Measurements from ENCODE around the gene CPT1A. TPM values are rescaled to one million over a fixed set of nuclear protein-coding genes. Genes with fewer than 3 reads are reported as not detected.
"Not testable (repeated sequence)": the region's sequence is repeated elsewhere in the genome, so short reads cannot be mapped to it uniquely, and the experiment has no call there.

Gene CPT1A
- total and polyA plus RNA-seq, 7 donors = 12.0 to 87.8 (median 33.9) TPM

GRCh38 chr11:68862421-68862820 lies 20.7 kb upstream of the CPT1A start:
- H3K36me3 ChIP-seq = no peaks in the 10 kb centered on the region
- peaks cover 0 to 5% (median 3%) of the 10 kb centered on the region in 4 donors for H3K4me1 ChIP-seq
- no peak overlapping the region for H3K27ac ChIP-seq
- intact Hi-C loops (cut with DNase I) = no loop called here
- H3K27me3 ChIP-seq = no peaks in the 10 kb centered on the region
- no peak overlapping the region for H3K4me3 ChIP-seq
- 77 to 93% methylated on average over 6 of the region's 6 CpGs for WGBS, 2 donors
- peaks cover 0 to 7% (median 2%) of the 10 kb centered on the region in 4 donors for H3K9me3 ChIP-seq
- DNase-seq = no peak
- no peak for TF ChIP-seq EP300 (IDR thresholded peaks at IDR 0.05)
- TF ChIP-seq CTCF (IDR thresholded peaks at IDR 0.05) = no peak
- TF ChIP-seq POLR2AphosphoS5 (IDR thresholded peaks at IDR 0.05) = no peak
- TF ChIP-seq POLR2A (IDR thresholded peaks at IDR 0.05) = no peak

- no peak overlapping the region for H3K4me3 ChIP-seq
- peaks cover 4 to 10% (median 7%) of the 10 kb centered on the region in 3 donors for H3K27me3 ChIP-seq
- H3K27ac ChIP-seq = no peak overlapping the region
- WGBS, 2 donors = 89 to 91% methylated on average over 8 of the region's 8 CpGs
- no peaks in the 10 kb centered on the region for H3K36me3 ChIP-seq
- peaks cover 0 to 29% (median 21%) of the 10 kb centered on the region in 4 donors for H3K4me1 ChIP-seq
- H3K9me3 ChIP-seq = peaks cover 0 to 5% (median 2%) of the 10 kb centered on the region in 4 donors
- intact Hi-C loops (cut with DNase I) = no loop called here
- no peak for DNase-seq
- TF ChIP-seq POLR2AphosphoS5 (IDR thresholded peaks at IDR 0.05) (no peak), CTCF (IDR thresholded peaks at IDR 0.05) (no peak), EP300 (IDR thresholded peaks at IDR 0.05) (no peak), POLR2A (IDR thresholded peaks at IDR 0.05) (no peak)
These were observed 17.4 kb upstream of the CPT1A start for GRCh38 chr11:68859123-68859522.

- no peaks in the 10 kb centered on the region for H3K36me3 ChIP-seq
- 31 to 71% methylated on average over 8 of the region's 8 CpGs for WGBS, 2 donors
- H3K27me3 ChIP-seq = peaks cover 9 to 17% (median 16%) of the 10 kb centered on the region in 3 donors
- intact Hi-C loops (cut with DNase I) = no loop called here
- DNase-seq = no peak
- H3K4me1 ChIP-seq = peaks cover 0 to 29% (median 21%) of the 10 kb centered on the region in 4 donors
- H3K4me3 ChIP-seq = no peak overlapping the region
- H3K9me3 ChIP-seq = no peaks in the 10 kb centered on the region
- peak overlapping the region in 3 of 4 donors; percentile 5 to 72 (median 51) for H3K27ac ChIP-seq
- TF ChIP-seq EP300 (IDR thresholded peaks at IDR 0.05) (no peak), CTCF (IDR thresholded peaks at IDR 0.05) (no peak), POLR2AphosphoS5 (IDR thresholded peaks at IDR 0.05) (no peak), POLR2A (IDR thresholded peaks at IDR 0.05) (no peak)
These were observed 15.4 kb upstream of the CPT1A start for GRCh38 chr11:68857037-68857586.

- Histone ChIP-seq H3K27ac (peak overlapping the region in 3 of 4 donors; percentile 51 to 72 (median 59)), H3K4me1 (peaks cover 0 to 29% (median 21%) of the 10 kb centered on the region in 4 donors), H3K27me3 (peaks cover 9 to 17% (median 16%) of the 10 kb centered on the region in 3 donors)
- DNase-seq; intact Hi-C loops (cut with DNase I); H3K4me3 ChIP-seq; H3K36me3 ChIP-seq; H3K9me3 ChIP-seq: not testable (repeated sequence)
- WGBS, 2 donors = 84 to 92% methylated on average over 21 of the region's 21 CpGs
These were observed 14.8 kb upstream of the CPT1A start for GRCh38 chr11:68856425-68857030.

- no peak for DNase-seq
- H3K4me1 ChIP-seq = peaks cover 0 to 29% (median 21%) of the 10 kb centered on the region in 4 donors
- no peak for TF ChIP-seq POLR2A (IDR thresholded peaks at IDR 0.05)
- TF ChIP-seq CTCF (IDR thresholded peaks at IDR 0.05) = peak in 2 of 4 experiments; percentile 21 to 37
- intact Hi-C loops (cut with DNase I) = no loop called here
- H3K27ac ChIP-seq = peak overlapping the region; percentile 45 to 72 (median 53)
- 4% methylated on average over 62 of the region's 62 CpGs for WGBS, 2 donors
- peak overlapping the region; percentile 27 to 49 (median 46) for H3K4me3 ChIP-seq
- peaks cover 9 to 17% (median 16%) of the 10 kb centered on the region in 3 donors for H3K27me3 ChIP-seq
- H3K36me3 ChIP-seq = no peaks in the 10 kb centered on the region
- H3K9me3 ChIP-seq = no peaks in the 10 kb centered on the region
These were observed 13.7 kb upstream of the CPT1A start for GRCh38 chr11:68855205-68855981.

All from sigmoid colon (tissue), 7 donors.